HG03460 (cell line): ENCODE measurements around the gene KCNC1.

Source experiments
- ATAC-seq: cut with Tn5 transposase; IDR thresholded peaks from one replicate; pipeline ENCODE4 v1.9.1; 2021; ENCODE audit not compliant: unreplicated experiment

Gene KCNC1

DNA sequence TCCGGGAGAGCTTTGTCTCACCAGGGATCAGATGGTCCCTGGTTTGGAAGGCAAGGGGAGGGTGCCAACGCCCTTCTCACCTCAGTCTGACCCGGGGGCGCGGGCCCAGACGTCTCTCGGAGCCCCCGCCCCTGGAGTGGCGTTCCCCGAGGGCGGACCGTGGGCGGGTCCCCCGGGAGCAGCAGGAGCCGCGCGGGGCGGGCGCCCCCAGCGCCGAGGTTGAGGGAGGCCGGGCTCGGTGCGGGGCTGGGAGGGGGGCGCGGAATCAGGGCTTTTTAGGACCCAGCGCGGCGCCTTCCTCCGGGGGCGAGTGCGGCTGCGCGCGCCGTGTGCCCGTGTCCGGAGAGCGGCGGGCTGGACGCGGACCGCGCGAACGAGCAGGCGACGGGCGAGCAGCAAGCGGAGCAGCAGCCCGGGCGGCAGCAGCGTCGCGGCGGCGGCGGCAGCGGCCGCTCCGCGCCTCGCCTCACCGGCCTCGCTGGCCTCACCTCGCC, at the start of gene KCNC1:
Gene KCNC1 (plus strand): TSS at position 364 of the 494 bp plus-strand sequence. CDS start 1,222 bp downstream, outside the sequence.
- ATAC-seq, result no peak

DNA sequence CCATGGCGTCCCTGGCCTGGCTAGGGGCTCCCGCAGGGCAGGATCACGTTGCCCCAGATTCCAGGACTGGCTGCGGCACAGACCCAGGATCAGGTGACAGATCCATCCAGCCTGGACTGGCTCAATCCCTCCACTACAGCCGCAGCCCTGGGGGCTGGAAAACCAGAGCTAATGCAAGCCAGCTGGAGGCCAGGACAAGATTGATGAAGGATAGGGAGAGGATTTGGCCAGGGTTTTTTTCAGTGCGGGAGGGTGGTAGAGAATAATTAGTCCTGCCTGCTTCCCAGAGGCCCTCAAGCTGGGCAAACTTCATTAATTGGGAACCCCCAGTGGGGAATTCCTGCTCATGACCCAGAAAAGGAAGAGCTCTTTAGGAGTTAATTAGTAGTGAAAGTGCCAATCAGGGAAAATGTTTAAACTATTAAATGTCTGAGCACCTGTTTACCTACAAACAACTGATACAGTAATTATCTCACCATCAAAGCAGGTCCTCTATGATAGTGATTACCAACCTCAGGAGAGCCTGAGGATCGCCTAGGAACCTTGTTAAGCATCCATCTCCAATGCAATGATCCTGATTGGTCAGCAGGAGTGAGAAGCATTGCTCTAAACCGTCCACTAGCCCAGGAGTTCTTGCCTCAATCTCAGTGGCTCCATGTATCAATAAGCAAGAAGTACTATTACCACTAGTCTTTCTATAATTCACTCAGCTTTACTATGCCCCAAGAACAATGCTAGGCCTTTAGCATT, 48.2 kb upstream of the KCNC1 start:
- no peak for ATAC-seq

DNA sequence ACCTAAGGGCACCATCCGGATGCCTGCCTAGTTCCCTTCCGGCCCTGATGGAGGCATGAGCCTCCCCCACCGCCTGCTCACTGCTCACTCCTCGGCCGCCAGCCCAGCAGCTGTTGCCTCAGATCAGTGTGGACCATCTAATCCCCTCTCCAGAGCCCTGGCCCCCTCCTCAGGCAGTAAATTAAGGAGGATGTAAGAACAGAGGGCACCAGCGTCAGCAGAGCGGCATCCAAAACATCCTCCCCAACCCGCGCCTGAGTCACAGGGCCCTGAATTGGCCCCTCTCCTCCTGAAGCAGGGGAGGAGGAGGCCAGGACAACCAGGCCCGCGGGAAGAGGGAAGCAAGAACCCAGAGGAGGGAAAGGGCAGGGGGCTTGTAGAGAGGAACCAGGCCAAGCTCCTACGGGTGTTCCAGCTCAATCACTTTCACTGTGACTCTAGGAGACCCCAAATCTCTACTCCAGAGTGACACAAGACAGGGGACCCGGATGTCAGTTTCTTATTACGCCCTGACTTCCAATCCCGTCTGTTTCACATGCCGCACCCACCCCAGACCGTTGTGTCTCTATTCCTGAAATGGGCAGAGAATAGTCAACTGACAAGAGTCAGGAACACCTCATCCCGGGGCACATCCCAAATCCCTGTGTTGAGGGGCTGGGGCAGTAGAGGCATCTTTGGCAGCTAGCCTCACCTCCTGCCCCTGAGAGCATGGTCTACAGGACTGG, 46.5 kb upstream of the KCNC1 start:
- ATAC-seq, result no peak

DNA sequence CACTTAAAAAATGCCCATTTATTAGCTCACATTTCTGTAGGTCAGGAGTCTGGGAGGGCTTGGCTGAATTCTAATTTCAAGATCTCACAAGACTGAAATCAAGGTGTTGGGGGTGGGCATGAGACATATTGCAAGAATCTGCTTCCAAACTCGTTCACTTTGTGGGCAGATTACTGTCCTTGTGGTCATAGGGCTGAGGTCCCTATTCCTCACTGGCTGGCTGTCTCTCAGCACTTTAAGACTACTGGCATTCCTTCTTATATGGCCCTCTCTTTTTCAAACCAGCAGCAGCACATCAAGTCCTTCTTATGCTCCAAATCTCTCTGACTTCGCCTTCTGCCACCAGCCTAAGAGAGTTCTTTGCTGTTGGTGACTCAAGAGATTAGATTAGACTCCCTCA, 43.0 kb upstream of the KCNC1 start:
- no peak for ATAC-seq

DNA sequence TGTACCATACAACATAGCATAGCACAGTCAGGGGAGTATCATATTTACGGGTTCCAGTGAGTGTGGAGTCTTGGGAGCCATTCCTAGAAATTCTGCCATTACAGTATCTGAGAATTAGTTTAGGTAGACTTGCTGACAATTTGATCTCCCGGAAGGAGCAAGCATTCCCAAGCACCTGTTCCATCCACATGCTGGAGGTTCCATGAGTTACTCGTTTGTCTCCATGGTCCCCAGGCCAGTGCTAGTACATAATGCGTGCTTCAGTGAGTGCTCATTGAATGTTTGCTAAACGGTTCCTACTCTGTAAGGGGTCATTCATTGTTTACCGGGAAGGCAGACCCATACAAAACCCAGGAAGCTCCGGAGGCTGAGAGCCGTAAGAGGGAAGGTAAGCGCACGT, 42.6 kb upstream of the KCNC1 start:
- no peak for ATAC-seq

DNA sequence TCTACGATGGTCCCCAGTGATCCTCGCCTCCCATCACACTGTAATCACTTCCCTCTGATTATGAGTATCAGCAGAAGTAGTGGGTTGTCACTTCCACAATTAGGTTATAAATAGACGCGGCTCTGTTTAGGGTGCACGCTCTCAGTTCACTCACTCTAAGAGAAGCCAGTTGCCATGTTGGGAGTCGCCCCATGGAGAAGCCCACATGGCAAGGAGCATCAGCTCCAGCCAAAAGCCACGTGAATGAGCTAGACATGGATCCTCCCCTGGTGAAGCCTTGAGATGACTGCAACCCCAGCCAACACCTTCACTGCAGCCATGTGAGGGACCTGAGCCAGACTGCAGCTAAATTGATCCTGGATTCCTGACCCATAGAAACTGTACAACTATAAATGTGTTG, 41.6 kb upstream of the KCNC1 start:
- ATAC-seq, result no peak

DNA sequence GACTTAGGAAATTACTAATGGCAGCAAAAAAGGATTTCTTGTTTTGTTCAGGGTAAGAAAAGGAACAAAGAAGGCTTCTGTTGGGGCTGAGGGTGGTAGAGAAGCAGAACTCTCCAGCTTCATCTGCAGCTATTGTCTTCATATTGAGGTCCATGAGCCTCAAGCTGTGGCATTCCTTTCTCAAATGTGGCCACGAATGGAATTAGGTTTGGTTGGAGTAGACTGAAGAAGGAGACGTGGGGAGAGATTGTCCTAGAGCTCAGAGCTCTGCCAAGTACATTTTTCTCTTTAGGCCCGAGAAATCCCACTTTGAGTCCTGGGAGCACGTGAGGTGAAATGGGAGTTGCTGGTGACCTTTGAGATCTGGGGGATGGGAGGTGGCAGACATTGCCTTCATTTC, 41.0 kb upstream of the KCNC1 start:
- ATAC-seq, result no peak

DNA sequence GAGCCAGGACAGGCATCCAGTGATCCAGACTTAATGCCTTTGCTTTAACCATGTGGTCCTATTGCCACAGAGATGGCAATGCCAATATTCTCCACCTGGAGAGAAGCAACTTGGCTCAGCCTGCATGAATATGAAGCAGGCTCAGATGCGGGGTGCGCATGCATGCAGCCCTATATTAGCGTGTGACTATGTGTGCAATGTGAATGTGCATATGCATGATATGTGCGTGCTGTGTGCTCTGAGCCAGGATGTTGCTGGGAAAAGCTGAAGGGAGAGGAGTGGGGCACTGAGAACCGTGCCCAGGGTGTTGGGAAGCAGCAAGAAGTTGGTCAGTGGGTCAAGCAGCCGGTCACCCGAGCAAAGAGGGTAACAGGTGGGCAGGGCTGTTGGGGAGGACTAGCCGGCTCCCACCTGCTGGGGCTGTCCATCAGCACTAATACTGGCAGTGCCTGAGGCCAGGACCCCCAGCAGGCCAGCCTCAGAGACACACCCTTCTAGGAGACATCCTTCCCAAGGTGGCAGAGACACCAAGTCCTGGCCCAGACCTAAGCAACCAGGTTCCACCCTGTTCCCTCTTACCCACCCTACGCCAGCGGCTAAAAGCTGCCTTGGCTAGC, 40.0 kb upstream of the KCNC1 start:
- ATAC-seq, result no peak

DNA sequence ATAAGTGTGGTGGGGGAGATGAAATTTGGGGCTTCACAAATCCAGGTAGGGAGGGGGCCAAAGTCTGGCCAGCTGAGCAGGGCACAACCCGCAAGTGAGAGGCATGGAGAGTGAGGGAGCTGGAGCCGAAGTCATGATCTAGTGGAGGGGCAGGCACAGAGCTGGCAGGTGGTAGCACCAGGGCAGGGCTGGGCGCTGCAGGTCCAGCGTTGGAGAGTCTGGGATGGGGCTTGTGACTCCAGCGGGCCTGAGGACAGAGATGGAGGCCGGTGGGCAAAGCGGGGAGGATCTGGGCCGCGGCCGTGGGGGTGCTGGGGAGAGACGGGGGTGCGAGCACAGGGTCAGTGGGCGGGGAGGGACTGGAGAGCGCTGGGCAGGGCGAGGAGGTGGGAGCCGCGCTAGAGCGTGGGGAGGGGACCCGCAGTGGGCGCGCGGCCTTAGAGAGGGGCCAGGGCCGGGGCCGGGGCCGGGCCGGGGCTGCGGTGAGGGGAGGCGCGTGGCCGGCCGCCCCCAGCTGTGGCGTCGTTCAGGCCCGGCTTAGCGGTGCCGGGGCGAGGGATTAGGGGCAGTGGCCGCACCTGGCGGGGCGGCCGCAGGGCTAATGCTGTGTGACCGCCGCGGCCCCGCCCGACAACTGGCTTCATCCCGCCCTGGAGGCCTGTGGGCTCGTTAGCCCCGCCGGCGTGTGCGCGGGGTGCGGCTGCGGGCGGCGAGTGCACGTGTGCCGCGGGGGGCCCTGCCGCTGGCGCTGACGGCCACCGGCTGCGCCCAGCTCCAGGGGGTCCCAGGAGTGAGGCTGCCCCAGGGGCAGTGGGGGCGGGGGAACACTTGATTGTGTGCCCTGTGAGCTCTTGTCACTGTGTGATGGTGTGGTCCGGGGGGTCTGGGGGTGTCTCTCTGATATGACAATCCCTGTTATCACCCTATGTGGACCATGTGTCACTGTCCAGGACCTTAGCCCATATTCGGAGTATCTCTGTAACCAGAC, 38.8 kb upstream of the KCNC1 start:
- no peak for ATAC-seq

DNA sequence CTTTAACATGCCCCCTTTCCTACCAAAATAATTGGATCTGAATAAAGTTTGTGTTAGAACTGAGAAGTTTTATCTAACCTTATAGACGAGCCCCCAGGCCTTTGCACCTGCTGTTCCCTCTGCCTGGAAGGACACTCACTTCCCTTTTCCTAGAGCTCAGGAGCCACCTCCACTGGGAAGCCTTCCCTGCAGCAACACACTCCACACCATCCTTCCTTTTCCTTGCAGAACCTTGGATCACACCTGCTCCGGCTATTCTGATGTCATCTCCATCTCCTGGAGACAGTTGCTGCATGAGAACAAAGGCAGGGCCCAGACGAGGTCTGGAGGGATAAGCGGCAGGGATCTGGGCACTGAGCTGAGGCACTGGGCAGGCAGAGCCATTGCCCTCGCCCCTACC, 37.8 kb upstream of the KCNC1 start:
- no peak for ATAC-seq

DNA sequence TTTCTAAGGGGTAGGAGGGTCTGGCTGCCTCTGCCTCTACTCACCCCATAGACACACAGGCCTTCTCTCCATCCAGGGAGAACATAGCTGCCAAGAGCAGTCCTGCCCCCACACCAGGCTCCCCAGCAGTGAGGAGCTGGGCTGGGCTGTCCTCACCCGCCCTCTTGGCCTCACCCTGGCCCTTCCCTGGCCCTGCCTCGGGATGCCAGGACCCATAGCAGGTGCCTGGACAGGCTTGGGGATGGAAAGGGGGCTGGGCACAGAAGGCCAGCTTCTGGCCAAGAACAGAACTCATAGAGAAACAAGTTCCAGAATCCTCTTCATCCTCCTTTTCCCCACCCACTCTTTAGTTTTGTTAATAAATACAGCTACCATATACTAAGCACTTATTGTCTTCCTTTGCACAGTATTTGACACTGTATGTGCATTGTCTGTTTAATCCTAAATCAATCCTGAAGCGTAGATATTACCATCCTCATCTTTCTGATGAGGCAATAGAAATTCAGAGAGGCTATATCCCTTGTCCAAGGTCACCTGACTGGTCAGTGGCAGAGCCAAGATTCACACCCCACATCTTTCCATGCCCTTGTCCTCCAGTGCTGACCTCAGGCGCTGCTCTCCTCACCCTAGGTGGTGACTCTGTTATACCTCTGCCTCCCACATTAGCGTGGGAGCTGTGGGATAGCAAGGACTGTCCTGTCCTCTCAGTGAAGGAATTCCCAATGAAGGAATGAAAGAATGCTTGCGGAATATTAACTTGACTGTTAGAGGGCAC, 37.2 kb upstream of the KCNC1 start:
- ATAC-seq, result no peak

DNA sequence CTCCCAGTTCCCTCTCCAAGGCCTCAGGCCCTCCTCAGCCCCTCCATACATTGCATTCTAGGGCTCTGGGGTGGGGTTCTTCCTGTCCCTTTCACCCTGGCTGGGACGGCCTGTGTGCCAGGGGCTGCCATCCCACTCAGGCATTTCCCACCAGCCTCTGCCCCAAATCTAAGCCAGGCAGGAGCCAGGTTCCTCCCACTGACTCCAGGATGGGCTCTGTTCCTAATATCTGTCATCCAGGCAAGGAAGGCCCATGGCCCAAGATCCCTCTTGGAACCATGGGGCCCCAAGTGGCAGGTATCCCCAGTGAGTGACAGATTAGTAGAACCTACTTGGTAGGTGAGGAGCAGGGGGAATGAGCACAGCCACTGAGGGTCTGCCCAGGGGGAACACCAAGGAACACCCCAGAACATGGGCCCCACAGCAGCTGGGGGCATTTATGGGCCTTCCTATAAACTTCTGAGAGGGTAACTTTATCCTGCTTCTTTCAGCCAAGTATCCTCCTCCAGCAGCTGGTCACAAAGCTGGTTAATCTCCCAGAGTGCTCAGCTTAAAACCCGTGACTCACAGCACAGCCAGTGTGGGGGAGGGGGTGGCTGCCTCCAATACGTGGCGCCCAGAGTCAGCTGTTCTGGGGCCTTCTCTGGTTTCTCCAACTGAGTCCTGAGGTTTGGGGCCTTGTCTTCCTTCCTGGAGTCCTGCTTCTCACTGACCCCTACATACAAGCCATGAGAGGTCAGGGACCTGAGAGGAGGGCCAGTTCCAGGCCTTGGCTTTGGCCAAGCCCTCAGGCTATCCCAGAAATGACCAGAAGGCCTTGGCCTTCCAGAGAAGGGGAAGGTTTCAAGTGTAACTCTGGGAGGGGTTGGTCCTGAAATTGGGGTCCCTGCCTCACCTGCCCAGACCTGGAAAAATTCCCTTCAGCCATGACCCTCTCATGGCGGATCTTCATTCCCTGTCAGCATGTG, 35.1 kb upstream of the KCNC1 start:
- ATAC-seq, result no peak

DNA sequence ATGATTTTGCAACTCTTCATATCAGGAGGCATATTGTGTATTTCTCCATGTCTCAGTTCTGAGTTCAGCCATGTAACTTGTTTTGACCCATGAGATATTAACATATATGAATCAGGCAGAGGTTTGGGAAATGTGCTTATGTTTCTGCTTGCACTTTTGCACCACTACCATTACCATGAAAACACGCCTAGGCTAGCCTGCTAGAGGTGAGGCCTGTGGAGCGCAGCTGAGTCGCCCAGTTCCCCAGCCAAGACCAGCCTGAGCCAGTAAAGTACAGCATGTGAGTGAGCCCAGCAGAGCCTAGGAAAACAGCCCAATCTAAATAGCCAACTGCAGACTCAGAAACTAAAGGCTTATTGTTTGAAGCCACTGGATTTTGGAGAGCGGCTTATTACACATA, 33.6 kb upstream of the KCNC1 start:
- ATAC-seq, result no peak

DNA sequence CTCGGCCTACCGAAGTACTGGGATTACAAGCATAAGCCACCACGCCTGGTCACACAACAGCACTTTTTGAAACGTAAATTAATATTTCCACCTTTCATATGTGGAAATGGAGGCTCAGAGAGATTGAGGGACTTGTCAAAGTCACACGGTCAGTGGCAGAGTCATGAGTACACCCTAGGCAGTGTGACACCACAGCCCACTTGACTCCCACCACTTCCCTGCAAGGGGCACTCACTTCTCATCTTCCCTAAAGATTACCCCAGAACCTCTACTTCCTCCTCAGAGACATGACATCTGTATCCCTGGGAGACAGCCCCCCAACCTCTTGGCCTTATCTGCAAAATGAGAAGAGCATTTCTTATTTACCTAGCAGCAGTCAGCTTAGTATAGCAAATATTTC, 31.7 kb upstream of the KCNC1 start:
- ATAC-seq, result no peak

DNA sequence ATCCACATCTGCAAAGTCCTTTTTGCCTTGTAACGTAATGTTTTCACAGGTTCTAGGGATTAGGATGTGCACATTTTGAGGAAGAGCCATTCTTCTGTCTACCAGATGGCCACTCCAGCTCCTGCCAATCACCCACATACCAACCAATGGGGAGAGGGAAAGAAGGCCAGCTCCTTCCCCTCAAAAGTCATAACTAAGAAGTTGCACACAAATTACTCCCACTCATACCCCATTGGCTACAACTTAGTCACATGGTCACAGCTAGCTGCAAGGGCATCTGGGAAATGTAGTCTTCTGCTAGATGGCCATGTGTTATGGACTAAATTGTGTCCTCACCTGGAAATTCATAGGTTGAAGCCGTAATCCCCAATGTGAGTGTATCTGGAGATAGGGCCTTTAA, 30.6 kb upstream of the KCNC1 start:
- ATAC-seq, result no peak

DNA sequence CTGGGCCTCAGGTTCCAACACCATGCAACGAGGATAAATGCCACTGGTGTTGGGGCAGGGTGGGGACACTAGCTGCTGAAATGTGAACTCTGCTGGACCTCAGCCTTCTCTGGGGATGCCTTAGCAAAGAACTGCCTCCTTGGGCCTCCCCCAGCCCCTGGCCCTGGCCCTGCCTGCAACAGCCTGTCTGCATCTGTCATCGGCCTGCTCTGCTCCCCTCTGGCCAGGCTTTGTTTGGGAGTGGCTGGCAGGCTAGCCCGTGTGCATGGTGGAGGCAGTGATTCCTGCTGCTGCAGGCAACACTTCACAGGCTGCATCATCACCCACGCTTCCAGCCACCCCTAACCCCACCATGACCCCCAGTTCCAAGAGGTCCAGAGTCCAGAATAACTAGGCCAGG, 26.8 kb upstream of the KCNC1 start:
- no peak for ATAC-seq

DNA sequence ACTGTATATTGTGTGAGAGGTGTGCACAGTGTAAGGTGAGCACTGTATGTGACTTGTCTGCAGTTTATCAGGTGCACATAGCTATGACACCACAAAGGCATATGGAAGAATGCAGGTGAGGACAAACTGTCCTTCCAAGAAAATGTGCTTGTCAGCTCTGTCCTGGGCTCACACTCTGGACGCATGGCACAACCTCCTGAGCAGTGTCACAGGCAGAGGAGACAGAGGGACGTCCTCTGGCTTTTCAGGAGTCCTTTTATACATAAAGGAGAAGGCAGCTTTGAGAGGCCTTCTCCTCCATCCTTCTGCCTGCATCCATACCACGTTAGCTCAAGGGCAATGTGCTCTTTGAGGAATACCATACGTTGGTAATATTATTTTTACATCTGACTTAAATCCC, 22.7 kb upstream of the KCNC1 start:
- no peak for ATAC-seq

DNA sequence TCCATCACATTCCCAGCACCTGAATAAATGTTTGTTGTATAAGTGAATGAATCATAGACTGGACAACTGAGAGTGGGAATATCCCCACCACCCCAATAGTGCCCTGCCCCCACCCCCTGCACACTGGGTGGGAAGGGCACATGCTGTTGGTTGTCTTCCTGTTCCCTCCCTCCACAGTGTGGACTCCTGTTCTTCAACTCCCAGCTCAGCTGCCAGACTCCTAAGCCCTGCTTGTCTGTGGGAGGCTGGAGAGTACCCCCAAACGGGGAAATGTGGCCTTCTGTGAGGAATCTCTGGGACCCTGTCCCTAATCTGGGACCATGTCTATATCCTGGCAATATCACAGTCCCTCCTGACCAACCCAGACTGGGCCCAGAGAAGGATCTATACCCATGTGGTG, 20.7 kb upstream of the KCNC1 start:
- ATAC-seq, result no peak

DNA sequence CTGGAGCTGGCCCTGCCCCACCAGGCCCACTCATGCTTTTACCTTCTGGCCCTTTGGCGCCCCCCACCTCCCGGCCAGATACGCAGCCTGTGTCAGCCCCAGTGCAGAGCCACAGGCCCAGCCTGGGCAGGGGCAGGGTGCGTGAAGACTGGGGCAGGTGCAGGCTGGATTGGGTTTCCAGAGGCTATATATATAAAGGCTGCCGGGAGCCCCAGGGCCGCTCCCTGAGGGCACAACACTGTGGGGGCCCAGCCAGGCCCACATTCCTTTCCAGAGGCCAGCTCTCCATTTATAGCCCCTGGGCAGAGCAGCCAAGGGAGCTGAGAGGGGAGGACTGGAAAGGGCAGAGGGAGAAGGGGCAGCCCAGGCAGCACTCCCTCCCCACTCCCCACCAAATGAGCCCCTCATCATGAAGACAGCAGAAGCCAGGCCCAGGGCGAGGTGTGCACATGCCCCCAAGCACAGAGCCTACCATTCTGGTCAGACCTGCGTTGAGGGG, 20.2 kb upstream of the KCNC1 start:
- ATAC-seq, result no peak
